GM21723 (cell line): ENCODE data around the gene PTEN.
"Not testable (repeated sequence)": the region's sequence is repeated elsewhere in the genome, so short reads cannot be mapped to it uniquely, and the experiment has no call there.

ENCODE experiments used
- ATAC-seq: cut with Tn5 transposase; IDR thresholded peaks from one replicate; pipeline ENCODE4 v1.9.1; 2021; ENCODE audit warnings: mild to moderate bottlenecking, moderate library complexity; ENCODE audit not compliant: unreplicated experiment

Gene PTEN

DNA sequence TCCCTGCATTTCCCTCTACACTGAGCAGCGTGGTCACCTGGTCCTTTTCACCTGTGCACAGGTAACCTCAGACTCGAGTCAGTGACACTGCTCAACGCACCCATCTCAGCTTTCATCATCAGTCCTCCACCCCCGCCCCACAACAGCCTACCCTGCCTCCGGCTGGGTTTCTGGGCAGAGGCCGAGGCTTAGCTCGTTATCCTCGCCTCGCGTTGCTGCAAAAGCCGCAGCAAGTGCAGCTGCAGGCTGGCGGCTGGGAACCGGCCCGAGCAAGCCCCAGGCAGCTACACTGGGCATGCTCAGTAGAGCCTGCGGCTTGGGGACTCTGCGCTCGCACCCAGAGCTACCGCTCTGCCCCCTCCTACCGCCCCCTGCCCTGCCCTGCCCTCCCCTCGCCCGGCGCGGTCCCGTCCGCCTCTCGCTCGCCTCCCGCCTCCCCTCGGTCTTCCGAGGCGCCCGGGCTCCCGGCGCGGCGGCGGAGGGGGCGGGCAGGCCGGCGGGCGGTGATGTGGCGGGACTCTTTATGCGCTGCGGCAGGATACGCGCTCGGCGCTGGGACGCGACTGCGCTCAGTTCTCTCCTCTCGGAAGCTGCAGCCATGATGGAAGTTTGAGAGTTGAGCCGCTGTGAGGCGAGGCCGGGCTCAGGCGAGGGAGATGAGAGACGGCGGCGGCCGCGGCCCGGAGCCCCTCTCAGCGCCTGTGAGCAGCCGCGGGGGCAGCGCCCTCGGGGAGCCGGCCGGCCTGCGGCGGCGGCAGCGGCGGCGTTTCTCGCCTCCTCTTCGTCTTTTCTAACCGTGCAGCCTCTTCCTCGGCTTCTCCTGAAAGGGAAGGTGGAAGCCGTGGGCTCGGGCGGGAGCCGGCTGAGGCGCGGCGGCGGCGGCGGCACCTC is at the start of gene PTEN, which contains the start of gene KLLN:
PTEN (plus strand) TSS at position 573 of the 891 bp plus-strand sequence. CDS start 845 bp downstream, outside the sequence.
KLLN (minus strand) TSS at position 481 of the 891 bp plus-strand sequence. CDS start 1,046 bp downstream, outside the sequence.
- peak; percentile 35 for ATAC-seq

DNA sequence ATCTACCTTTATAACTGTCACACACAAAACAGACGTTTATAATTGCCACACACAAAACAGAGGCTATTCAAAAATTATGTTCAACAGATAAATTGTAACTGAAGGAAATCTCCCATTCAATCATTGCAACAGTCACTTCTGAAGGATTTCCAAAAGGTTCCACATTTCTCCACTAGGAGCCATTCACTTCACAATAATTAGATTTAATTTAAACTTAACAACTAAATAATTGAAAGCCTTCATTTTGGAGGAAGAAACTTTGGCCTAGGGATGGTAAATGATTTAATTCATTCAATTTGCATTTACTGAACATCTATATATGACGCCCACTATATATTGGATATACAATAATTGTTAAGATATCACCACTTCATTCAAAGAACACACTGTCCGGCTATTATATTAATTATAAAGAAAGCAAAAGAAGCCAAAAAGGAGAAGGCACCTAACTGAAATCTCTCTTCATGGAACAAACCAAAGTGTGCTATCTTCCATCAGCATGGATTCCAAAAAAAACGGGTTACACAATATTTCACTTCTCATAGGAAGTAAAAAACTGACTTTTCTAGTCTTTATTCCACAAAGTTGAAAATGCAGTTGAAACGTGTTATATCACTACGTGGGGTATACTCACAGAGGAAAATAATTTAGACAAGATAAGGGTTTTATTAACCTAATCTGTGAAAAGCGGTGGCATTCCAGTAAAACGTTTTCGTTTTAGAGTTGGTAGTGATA is 47.1 kb upstream of the PTEN start:
- no peak for ATAC-seq

DNA sequence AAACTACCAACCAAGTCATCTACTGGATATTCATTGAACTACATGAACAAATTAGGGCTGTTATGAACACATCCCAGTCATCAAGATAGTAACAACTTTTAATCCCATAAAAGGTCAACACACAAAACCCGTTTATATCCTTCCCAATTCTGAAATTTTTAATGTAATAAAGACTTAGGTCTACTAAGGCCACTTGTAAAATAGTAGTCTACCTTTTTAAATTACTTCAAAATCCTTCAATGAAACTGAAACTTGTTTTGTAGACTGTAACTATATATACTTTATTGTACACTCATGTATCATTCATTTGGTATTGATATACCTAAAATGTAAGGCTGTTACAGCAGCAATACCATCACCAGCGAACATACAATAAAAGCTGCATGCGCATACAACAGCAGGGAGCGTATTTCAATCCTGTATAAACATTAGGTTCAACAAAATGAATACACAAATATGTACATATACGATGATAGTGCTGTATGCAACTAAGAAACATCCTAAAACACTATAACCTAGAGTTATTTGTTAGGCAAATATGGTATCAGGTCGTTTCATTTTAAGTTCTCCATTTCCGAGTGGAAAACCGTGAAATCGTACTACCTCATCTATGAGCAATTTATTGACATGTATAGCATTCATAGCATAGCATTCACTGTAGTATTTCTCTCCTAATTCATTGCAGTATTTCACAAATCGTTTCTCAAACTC is 46.4 kb upstream of the PTEN start:
- peak; percentile 3 for ATAC-seq

DNA sequence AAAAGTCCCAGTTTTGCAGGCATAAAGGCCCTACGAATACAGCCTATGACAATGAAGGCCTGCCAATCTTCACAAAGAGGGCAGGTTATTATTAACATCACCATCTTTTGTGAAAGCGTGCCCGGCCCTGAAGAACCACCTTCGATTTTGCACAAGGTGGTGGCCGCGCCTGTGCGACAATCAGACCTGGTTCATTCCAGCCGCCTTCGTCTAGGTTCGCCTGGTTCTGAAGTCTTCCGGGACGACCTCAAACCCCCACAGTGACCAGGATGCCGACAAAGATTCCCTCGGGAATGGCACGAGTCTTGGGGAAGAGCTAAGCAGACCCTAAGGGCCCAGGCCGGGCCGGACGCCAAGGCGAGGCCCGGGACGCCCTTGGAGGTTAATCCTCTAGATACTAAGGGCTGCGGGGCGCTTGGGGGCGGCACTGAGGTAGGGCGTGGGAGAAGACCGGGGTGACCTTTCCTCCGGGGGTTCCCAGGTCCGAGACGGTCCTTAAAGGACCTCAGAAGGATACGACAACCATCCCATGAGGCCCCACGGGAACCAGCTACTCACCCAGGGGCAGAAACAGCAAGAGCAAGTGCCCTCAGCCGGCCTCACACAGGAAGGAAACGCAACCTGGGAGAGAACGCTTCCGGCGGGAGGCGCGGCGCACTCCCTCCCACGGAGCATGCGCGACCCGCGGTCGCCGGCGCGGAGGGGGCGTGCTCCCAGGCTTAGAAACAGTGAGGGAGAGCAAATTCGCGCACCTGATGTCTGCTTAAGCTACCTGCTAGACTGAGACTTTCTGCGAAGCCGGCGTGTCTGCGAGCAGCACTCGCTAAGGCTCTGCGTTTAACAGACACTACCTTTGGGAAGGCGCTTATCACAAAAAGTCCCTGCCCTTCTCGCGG is 45.6 kb upstream of the PTEN start, which contains the start of gene ATAD1:
ATAD1 (minus strand) TSS at position 618 of the 896 bp plus-strand sequence. CDS start 3,627 bp downstream, outside the sequence.
- peak; percentile 68 for ATAC-seq

DNA sequence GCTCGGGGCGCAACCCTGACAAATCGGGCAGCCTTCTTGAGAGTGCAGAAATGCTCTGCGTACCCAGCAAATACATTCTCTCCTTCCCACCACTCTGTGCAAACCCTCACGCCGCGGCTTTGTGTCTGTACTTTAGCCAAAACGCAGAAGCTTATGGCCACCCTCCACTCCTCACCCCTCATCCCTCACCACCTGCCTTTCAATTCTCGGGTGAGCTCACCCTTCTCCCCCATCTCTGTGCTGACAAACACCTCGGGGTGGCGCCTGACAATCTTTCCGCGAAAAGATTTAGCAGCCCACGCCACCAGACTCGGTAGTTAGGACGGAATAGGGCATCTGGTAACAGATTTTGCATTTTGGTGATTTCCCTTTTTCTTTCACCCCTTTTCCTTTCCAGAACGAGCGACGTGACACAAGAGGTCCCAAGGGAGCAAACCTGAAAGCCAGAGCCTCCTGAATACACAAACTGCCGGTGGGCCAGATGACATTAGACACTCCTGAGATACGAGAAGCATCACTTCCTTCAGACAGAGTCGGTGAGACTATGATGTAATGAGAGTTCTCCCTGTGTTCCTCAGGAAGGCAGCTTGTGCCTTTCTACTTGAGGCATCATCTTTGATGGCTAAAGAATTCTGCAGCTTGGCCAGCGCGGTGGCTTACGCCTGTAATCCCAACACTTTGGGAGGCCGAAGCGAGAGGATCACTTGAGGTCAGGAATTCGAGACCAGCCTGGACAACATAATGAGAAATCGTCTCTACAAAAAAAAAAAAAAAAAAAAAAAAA is 44.7 kb upstream of the PTEN start:
- ATAC-seq, result peak; percentile 56

DNA sequence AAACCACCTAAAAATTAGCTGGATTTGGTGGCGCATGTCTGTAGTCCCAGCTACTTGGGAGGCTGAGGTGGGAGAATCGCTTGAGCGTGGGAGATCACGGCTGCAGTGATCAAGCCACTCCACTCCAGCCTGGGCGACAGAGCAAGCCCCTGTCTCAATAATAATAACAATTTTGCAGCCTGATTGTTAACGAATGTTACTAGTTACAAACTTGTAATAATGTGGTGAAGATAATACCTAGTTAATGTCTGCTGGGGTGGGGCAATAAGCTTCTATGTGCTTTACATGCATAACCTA is 44.2 kb upstream of the PTEN start:
- no peak for ATAC-seq

DNA sequence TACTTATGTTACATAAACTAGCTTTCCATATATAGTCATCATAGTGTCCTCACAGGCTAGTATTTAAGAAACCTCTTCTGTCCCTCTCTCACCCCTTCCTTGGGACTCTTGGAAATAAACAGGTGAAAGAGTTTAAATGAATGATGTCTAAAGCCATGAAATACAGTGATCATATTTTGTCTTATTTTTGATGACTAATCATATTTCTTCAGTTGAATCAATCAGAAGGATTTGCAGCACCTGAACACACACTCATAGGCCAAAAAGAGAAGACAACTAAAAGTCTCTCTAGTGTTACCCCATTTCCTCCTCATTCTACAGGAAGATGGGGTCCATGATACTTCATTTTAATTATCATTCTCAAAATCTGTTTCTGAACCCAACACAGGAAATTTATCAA is 36.8 kb upstream of the PTEN start:
- no peak for ATAC-seq

DNA sequence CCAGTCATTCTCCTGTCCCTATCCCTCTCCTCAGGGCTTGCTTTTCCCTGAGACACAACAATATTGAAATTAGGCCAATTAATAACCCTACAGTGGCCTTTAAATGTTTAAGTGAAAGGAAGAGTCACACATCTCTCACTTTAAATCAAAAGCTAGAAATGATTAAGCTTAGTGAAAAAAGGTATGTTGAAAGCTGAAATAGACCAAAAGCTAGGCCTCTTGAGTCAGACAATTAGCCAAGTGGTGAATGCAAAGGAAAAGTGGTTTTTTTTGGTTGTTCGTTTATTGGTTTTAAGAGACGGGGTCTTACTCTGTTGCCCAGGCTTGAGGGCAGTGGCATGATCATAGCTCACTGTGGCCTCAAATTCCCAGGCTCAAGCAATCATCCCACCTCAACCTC is 35.7 kb upstream of the PTEN start:
- ATAC-seq, result no peak

DNA sequence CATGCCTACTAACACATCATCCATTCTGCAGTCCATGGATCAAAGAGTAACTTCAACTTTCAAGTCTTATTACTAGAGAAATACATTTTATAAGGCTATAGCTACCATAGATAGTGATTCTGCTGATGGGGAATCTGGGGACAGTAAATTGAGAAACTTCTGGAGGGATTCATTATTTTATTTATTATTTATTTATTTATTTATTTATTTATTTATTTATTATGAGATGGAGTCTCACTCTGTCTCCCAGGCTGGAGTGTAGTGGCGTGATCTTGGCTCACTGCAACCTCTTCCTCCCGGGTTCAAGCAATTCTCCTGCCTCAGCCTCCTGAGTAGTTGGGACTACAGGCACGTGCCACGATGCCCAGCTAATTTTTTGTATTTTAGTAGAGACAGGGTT is 34.4 kb upstream of the PTEN start:
- ATAC-seq, result not testable (repeated sequence)

DNA sequence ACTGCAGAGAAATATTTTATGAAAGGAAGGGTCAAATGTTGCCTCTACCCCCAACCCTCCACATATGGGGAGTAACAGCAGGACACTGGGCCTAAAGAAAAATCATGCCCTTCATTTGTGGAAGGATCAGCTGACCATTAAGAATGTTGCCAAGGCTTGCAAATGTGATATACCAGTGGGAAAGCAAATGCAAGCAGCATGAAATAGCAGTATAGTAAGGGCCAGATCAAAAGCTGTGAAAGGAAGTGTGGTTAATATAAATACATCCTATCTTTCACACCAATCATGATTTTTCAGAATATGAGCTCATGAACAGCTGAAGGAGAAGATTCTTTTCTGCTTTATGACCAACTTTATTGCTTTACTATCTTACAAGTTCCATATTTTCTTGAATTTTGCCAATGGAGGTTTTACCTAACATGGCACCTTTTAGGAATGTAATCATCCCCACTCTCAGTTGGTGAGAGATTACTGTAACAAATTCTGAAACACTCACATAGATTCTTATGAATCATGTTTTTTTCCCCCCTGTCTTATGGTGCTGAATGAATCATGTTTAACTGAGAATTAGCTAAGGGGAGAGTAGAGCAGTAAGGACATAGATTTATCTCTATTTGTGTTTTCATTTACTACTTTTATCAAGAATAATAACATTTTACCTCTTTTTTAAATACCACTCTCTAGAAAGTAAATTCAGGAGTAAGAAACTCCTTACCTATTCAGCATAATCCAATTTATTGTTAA is 33.3 kb upstream of the PTEN start:
- no peak for ATAC-seq

DNA sequence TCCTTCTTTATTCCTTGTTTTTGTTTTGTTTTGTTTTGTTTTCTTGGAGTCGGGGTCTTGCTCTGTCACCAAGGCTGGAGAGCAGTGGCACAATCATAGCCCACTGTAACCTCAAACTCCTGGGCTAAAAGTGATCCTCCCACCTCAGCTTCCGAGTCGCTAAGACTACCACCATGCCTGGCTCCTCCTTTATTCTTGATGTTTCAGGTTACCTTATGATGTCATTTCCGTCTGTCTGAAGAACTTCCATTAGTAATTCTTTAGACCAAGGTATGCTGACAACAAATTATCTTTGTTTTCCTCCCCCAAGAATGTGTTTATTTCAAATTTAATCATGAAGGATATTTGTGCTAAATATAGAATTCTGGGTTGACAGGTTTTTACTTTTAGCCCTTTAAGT is 27.3 kb upstream of the PTEN start:
- ATAC-seq, result no peak

DNA sequence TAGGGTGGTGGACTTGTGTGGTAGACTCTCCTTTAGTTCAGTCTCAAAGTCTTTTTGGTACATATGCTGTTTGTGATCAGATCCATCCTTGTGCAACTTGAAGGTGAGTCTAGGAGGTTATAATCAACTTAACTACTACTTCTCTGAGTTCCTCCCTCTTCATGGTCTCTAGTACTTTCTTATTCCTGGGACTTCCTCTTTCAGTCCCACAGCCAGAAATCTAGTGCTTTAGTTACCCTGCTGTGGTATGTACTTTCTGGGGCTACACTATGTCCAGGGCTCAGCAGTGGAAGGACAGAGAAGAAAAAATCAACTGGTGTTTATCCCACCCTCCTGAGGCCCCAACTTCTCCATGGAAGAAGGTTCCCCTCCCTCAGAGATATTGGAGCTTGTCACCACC is 26.0 kb upstream of the PTEN start:
- peak; percentile 63 for ATAC-seq

DNA sequence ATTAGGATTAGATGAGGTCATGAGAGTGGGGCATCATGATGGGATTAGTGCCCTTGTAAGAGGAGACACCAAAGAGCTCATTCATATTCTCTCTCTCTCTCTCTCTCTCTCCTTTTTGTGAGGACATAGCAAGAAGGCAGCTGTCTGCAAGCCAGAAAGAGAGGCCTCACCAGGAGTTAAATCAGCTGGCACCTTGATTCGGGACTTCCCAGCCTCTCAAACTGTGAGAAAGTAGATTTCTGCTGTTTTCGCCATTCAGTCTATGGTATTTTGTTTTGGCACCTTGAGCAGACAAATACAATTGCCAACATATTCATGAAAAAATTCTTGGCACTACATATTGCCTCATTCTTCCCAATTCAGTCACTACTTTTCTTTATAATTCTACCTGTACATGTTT is 24.8 kb upstream of the PTEN start:
- ATAC-seq, result no peak

DNA sequence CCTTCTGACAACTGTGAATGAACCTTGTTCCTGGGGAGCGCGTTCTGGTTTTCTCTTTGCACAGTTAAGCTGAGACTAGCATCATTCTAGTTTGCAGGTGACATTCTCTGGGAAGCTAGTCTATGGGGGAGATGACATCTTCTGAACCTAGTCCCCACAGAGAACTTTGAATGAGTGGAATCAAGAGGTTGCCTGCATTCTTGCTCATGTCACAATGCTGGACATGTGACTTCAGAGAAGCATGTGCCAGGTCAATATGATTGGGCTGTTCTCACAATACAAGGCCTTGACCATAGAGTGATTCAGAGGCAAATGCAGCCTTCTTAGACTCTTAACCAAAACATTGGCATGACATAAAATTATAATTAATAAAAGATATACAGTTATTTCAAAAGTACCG is 22.2 kb upstream of the PTEN start:
- no peak for ATAC-seq

DNA sequence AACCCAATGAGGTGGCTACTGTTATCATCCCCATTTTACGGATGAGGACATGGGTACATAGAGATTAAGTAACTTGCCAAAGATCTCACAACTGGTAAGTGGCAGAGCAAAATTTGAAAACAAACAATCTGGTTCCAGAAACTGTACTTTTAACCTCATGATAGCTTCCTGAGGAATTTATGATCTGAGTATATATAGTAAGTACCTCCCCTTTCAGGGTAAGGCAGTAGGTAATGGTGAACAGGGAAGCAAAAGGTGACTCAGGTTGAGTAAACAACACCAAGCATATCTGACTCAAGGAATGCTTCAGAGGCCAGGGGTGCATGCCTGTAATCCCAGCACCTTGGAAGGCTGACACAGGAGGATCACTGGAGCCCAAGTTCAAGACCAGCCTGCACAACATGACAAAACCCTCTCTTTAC is 21.2 kb upstream of the PTEN start:
- ATAC-seq, result no peak

DNA sequence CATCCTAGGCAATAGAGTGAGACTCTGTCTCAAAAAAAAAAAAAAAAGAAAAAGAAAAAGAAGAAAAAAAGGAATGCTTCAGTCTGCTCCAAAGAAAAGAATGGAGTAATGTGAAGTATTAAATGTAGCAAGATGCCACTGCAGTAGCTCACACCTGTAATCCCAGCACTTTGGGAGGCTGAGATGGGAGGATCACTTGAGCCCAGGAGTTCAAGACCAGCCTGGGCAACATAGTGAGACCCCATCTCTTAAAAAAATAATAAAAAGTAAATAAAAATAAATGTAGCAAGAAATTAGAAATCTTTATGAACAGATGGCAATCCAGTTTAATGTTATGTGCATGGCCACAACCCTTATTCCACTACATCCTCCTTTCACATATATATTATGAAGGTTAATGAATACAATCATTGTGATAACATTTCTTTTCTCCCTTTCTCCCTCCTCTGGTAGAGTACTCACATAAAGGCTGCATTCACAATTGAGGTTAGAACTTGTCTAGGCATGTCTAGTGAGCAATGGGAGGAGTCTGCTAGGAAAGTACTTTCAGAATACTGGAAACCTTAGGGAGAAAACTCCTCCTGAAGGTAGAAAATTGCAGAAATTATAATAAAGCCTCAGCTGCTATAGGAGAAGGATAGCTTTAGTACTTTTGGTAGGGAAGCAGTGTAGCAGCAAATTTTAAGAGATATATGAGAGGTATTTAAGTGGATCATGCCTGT is 20.5 kb upstream of the PTEN start:
- ATAC-seq, result no peak

DNA sequence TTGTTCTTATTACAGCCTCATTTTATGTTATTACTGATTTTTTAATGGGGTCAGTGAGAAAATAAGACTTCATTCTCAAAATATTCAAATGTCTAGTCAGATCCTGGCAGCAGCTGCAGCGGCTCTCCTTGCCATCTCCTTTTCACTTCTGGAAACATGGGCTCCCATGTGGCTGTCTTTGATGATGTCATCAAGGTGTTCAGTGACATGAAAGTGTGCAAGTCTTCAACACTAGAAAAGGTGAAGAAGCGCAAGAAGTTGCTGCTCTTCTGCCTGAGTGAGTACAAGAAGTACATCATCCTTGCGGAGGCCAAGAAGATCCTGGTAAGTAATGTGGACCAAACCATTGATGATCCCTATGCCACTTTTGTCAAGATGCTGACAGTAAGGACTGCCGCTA is 19.7 kb upstream of the PTEN start:
- no peak for ATAC-seq
